Heart left ventricle (tissue), 16 donors: ENCODE results near the gene MED29. TPM values are rescaled to one million over a fixed set of nuclear protein-coding genes. Genes with fewer than 3 reads are reported as not detected.
A peak's percentile ranks its signal among the peaks of the same experiment; 100 is the strongest.

Experiments
- ATAC-seq, 4 donors: fragments of 200-7000 bp; cut with Tn5 transposase; one replicate each; pipeline ENCODE4 v1.9.1; 2020 to 2022; ENCODE audit warnings: moderate library complexity in 4 of 4, mild to moderate bottlenecking in 3 of 4, moderate number of reproducible peaks in 1 of 4
- DNase-seq, 5 donors: peaks; one replicate each; pipeline ENCODE4 v3.0.0-alpha.2; 2020
- H3K27ac ChIP-seq, 12 donors: fragments of 200-600 bp; sonication (generic) in 4 of 12; one replicate each; pipeline versions ENCODE4 v1.5.0 to v1.8.0; 2016 to 2022; ENCODE audit warnings: mild to moderate bottlenecking in 2 of 12
- H3K27me3 ChIP-seq, 9 donors: fragments of 200-600 bp; sonication (generic) in 2 of 9; one replicate each; pipeline versions ENCODE4 v1.5.1 to v1.8.0; 2016 to 2022; ENCODE audit warnings: mild to moderate bottlenecking in 3 of 9
- H3K36me3 ChIP-seq, 9 donors: fragments of 200-600 bp; sonication (generic) in 2 of 9; one replicate each; pipeline versions ENCODE4 v1.5.0 to v1.8.0; 2018 to 2022; ENCODE audit warnings: mild to moderate bottlenecking in 2 of 9
- H3K4me1 ChIP-seq, 12 donors: fragments of 200-600 bp; sonication (generic) in 4 of 12; one replicate each; pipeline versions ENCODE4 v1.5.0 to v1.8.0; 2016 to 2022; ENCODE audit warnings: mild to moderate bottlenecking in 3 of 12
- H3K4me3 ChIP-seq, 12 donors: fragments of 200-600 bp; sonication (generic) in 4 of 12; one replicate each; pipeline versions ENCODE4 v1.5.0 to v1.8.0; 2017 to 2022; ENCODE audit warnings: mild to moderate bottlenecking in 9 of 12, moderate library complexity in 4 of 12
- H3K9me3 ChIP-seq, 12 donors: fragments of 200-600 bp; sonication (generic) in 4 of 12; one replicate each; pipeline versions ENCODE4 v1.5.0 to v1.8.0; 2016 to 2022; ENCODE audit warnings: mild to moderate bottlenecking in 1 of 12
- CTCF ChIP-seq, 12 donors: fragments of 200-600 bp; sonication (generic) in 4 of 12; IDR thresholded peaks; one replicate each; pipeline versions ENCODE4 v1.5.0 to v1.8.0; 2018 to 2022; ENCODE audit warnings: antibody characterized with exemption in 12 of 12, mild to moderate bottlenecking in 5 of 12
- POLR2A ChIP-seq, 2 donors: fragments of 450-650 bp; IDR thresholded peaks; one replicate each; pipeline ENCODE4 v1.6.1; 2017; ENCODE audit warnings: antibody characterized with exemption in 2 of 2, mild to moderate bottlenecking in 2 of 2, moderate library complexity in 2 of 2
- WGBS, 4 donors: extraction: QIAGEN DNeasy Blood & Tissue Kit in 2 of 4; methylation state at CpG; one replicate each; pipeline versions ENCODE4 v1.1.5 to v1.1.7; 2013 to 2018; 5-methylcytosine and 5-hydroxymethylcytosine counted together
- intact Hi-C, 10 donors: fragments of 100-400 bp; cut with DNase I; formaldehyde crosslinking; loops; one replicate each; pipeline versions ENCODE4 v1.11.1 to v1.14.2; 2022
- polyA plus RNA-seq, 2 donors: library from polyadenylated mRNA; stranded (reverse); fragments of 200-250 nt; gene quantifications; one replicate each; pipeline ENCODE4 v1.2.3, GENCODE V29; 2013
- total RNA-seq, 9 donors: library from RNA; depleted of rRNA in 2 of 9; stranded (reverse); fragments of >200 nt in 2 of 9; fragmentation: NEBNext Ultra II Directional in 3 of 9; extraction: Animal tissue kit (Norgen Biotek cat#: 25700) in 3 of 9; gene quantifications; one replicate each; pipeline versions ENCODE4 v1.1.0 to v1.2.4, GENCODE V29; 2016 to 2023
- donor health status: ischemic (EF 13 %, LVEDD 7.1; RV severe dilation, severe dysfunction).
- donor health status: healthy with polysubstance abuse.
- donor health status: DM: no; HTN: yes; CAD: no.
- donor health status: DM: no; HTN: no; CAD: no.
- donor health status: ischemic (EF 25% LVEDD 6.9; RV normal size, moderate dysfunction).
- donor health status: ischemic (EF 25% LVEDD 5.7; RV mildly dilated, moderate dysfunction).
- donor health status: healthy.
- donor health status: DM: yes; HTN: yes; CAD: no.
- donor health status: ischemic (EF 35%, LVEDD 5.7; RV mildly dilated, moderate dysfunction).
- donor health status: nonischemic (EF 11% LVEDD 7.7; RV severe dilation, severe dysfunction).
- donor health status: DM: yes; HTN: yes; CAD: no.
- donor health status: PGD.
- donor health status: ischemic (EF 29% LVEDD 5.4; RV normal size, mild dysfunction).
- donor health status: nonischemic (EF 23%, LVEDD 6.1; RV moderate dilation, normal function).

Gene MED29
- total and polyA plus RNA-seq, 11 donors = 26.3 to 53.0 (median 34.1) TPM

- H3K4me1 ChIP-seq = peaks cover 7 to 58% (median 35%) of the 10 kb centered on the region in 12 donors
- peaks cover 0 to 5% (median 0%) of the 10 kb centered on the region in 9 donors for H3K27me3 ChIP-seq
- peak; percentile 86 to 93 (median 89) for DNase-seq
- H3K27ac ChIP-seq = peak overlapping the region; percentile 94 to 100 (median 99)
- ATAC-seq = peak in 3 of 4 donors; percentile 27 to 37 (median 32)
- peak overlapping the region; percentile 59 to 100 (median 96) for H3K4me3 ChIP-seq
- TF ChIP-seq CTCF (IDR thresholded peaks at IDR 0.05) (no peak), POLR2A (IDR thresholded peaks at IDR 0.05) (peak in 1 of 2 donors; percentile 52)
- intact Hi-C loops = loop anchor here in 5 of 10 donors (1.0 to 10.0 kb wide), 6 partner anchors 8 to 288 kb away; partner anchors contain the start of genes PAK4 (in 2 of the 5), EID2B (in 1 of the 5) and SAMD4B (in 1 of the 5)
- peaks cover 3 to 26% (median 14%) of the 10 kb centered on the region in 9 donors for H3K36me3 ChIP-seq
- no peaks in the 10 kb centered on the region for H3K9me3 ChIP-seq
- WGBS, 4 donors = 3 to 5% (median 4%) methylated on average over 26 to 35 of the region's 35 CpGs
These were observed 19.0 kb downstream of the MED29 start for GRCh38 chr19:39410017-39410830.

- peak overlapping the region in 10 of 12 donors; percentile 80 to 100 (median 97) for H3K4me3 ChIP-seq
- intact Hi-C loops = loop anchor here in 6 of 10 donors (1.0 to 10.0 kb wide), 8 partner anchors 8 to 288 kb away; partner anchors contain the start of genes PAK4 (in 2 of the 6), EID2B (in 1 of the 6) and SAMD4B (in 1 of the 6)
- DNase-seq (no peak), ATAC-seq (no peak)
- H3K4me1 ChIP-seq = peaks cover 7 to 58% (median 35%) of the 10 kb centered on the region in 12 donors
- TF ChIP-seq CTCF (IDR thresholded peaks at IDR 0.05) (no peak), POLR2A (IDR thresholded peaks at IDR 0.05) (no peak)
- whole genome bisulfite sequencing, 4 donors = 50 to 83% (median 62%) methylated on average over 1 of the region's 1 CpG
- H3K27ac ChIP-seq = peak overlapping the region; percentile 94 to 100 (median 99)
- peaks cover 0 to 5% (median 0%) of the 10 kb centered on the region in 9 donors for H3K27me3 ChIP-seq
- no peaks in the 10 kb centered on the region for H3K9me3 ChIP-seq
- peaks cover 3 to 26% (median 15%) of the 10 kb centered on the region in 9 donors for H3K36me3 ChIP-seq
These were observed 19.6 kb downstream of the MED29 start for GRCh38 chr19:39410831-39411080.

GRCh38 chr19:39411081-39411831 is 20.1 kb downstream of the MED29 start:
- Histone ChIP-seq H3K36me3 (peaks cover 3 to 26% (median 19%) of the 10 kb centered on the region in 9 donors), H3K4me1 (peaks cover 7 to 58% (median 35%) of the 10 kb centered on the region in 12 donors), H3K9me3 (no peaks in the 10 kb centered on the region), H3K27ac (peak overlapping the region; percentile 94 to 100 (median 99)), H3K4me3 (peak overlapping the region in 9 of 12 donors; percentile 79 to 100 (median 95)), H3K27me3 (peaks cover 0 to 5% (median 0%) of the 10 kb centered on the region in 9 donors)
- DNase-seq (peak in 2 of 5 donors; percentile 62 to 68), ATAC-seq (no peak)
- intact Hi-C loops = loop anchor here in 6 of 10 donors (1.0 to 10.0 kb wide), 8 partner anchors 9 to 289 kb away; partner anchors contain the start of genes PAK4 (in 2 of the 6), EID2B (in 1 of the 6) and SAMD4B (in 1 of the 6)
- WGBS, 4 donors = 15 to 26% (median 19%) methylated on average over 9 of the region's 9 CpGs
- no peak for TF ChIP-seq CTCF (IDR thresholded peaks at IDR 0.05)
- TF ChIP-seq POLR2A (IDR thresholded peaks at IDR 0.05) = no peak
